Thoracic aorta (tissue), 2 donors: ENCODE results near the gene PTDSS2. TPM values are rescaled to one million over a fixed set of nuclear protein-coding genes. Genes with fewer than 3 reads are reported as not detected.

Source experiments
- ATAC-seq: fragments of 150-250 bp; one replicate; pipeline ENCODE4 v1.8.0; 2017; ENCODE audit warnings: low read depth; ENCODE audit not compliant: insufficient number of reproducible peaks, low FRiP score
- DNase-seq: peaks from one replicate; pipeline ENCODE4 v3.0.0-alpha.2; 2020; ENCODE audit warnings: low spot score
- H3K27ac ChIP-seq, 2 donors: fragments of 200-600 bp; sonication (generic); 1 replicate in 1 of 2; 2 replicates in 1 of 2; pipeline ENCODE4 v1.5.1; 2016; ENCODE audit warnings: mild to moderate bottlenecking in 2 of 2, moderate library complexity in 2 of 2
- H3K27me3 ChIP-seq: fragments of 200-600 bp; sonication (generic); replicated peaks from 2 replicates; pipeline ENCODE4 v1.6.0; 2016; ENCODE audit warnings: mild to moderate bottlenecking; ENCODE audit not compliant: insufficient read depth
- H3K36me3 ChIP-seq: fragments of 200-600 bp; sonication (generic); one replicate; pipeline ENCODE4 v1.5.1; 2016
- H3K4me1 ChIP-seq, 2 donors: fragments of 200-600 bp; sonication (generic); 1 replicate in 1 of 2; 2 replicates in 1 of 2; pipeline versions ENCODE4 v1.5.1 to v1.6.0; 2016; ENCODE audit warnings: low read depth in 2 of 2, mild to moderate bottlenecking in 1 of 2; ENCODE audit not compliant: control insufficient read depth in 1 of 2
- H3K4me3 ChIP-seq: fragments of 200-600 bp; sonication (generic); 2 replicates; pipeline ENCODE4 v1.5.1; 2016; ENCODE audit warnings: mild to moderate bottlenecking
- H3K9me3 ChIP-seq: fragments of 200-600 bp; sonication (generic); 2 replicates; pipeline ENCODE4 v1.5.1; 2016
- CTCF ChIP-seq: fragments of 200-600 bp; sonication (generic); IDR thresholded peaks from one replicate; pipeline ENCODE4 v1.5.1; 2019; ENCODE audit warnings: antibody characterized with exemption
- total RNA-seq, 2 donors: library from RNA; depleted of rRNA; stranded (reverse); fragments of >200 nt; gene quantifications; one replicate each; pipeline versions ENCODE4 v1.1.0 to v1.2.3, GENCODE V29; 2016

PTDSS2 gene
- total RNA-seq, 2 donors from 2014 or later, result 34.0 to 34.7 TPM

- DNase-seq (no peak), ATAC-seq (no peak)
- Histone ChIP-seq H3K4me3 (no peak overlapping the region), H3K27me3 (no peaks in the 10 kb centered on the region), H3K36me3 (no peaks in the 10 kb centered on the region), H3K9me3 (no peaks in the 10 kb centered on the region), H3K4me1 (peaks cover 11 to 17% of the 10 kb centered on the region in 2 donors), H3K27ac (no peak overlapping the region)
- no peak for TF ChIP-seq CTCF
Observed at GRCh38 chr11:445765-446588, 4.1 kb upstream of the PTDSS2 start.

- Histone ChIP-seq H3K4me1 (peaks cover 18 to 26% of the 10 kb centered on the region in 2 donors), H3K27ac (no peak overlapping the region), H3K9me3 (no peaks in the 10 kb centered on the region), H3K4me3 (no peak overlapping the region), H3K27me3 (no peaks in the 10 kb centered on the region), H3K36me3 (no peaks in the 10 kb centered on the region)
- TF ChIP-seq CTCF, result no peak
- DNase-seq (no peak), ATAC-seq (no peak)
Observed at GRCh38 chr11:446891-447290, 3.2 kb upstream of the PTDSS2 start.

GRCh38 chr11:447923-448731 lies 2.0 kb upstream of the PTDSS2 start:
- no peaks in the 10 kb centered on the region for H3K9me3 ChIP-seq
- no peaks in the 10 kb centered on the region for H3K36me3 ChIP-seq
- TF ChIP-seq CTCF, result peak; percentile 73
- DNase-seq, result peak; percentile 87
- peaks cover 18 to 26% of the 10 kb centered on the region in 2 donors for H3K4me1 ChIP-seq
- H3K27ac ChIP-seq, result peak overlapping the region; percentile 78 to 83
- peak overlapping the region; percentile 94 for H3K4me3 ChIP-seq
- peak; percentile 58 for ATAC-seq
- no peaks in the 10 kb centered on the region for H3K27me3 ChIP-seq

- Histone ChIP-seq H3K27me3 (no peaks in the 10 kb centered on the region), H3K4me1 (peaks cover 18 to 26% of the 10 kb centered on the region in 2 donors)
- no peak for ATAC-seq
Observed at GRCh38 chr11:450809-451451, 851 bp downstream of the PTDSS2 start.

More at GRCh38 chr11:450809-451451, 851 bp downstream of the PTDSS2 start:
- DNase-seq, result no peak
- TF ChIP-seq CTCF, result no peak
- Histone ChIP-seq H3K9me3 (no peaks in the 10 kb centered on the region), H3K27ac (peak overlapping the region in 1 of 2 donors; percentile 63), H3K36me3 (peaks cover 4% of the 10 kb centered on the region), H3K4me3 (peak overlapping the region; percentile 88)
